Measurements from ENCODE around the gene COL16A1.

Gene COL16A1

GRCh38 chr1:31705080-31705866 lies 1.5 kb upstream of the COL16A1 start:
- DNase-seq, result no peak

- no peak for DNase-seq
These were observed 658 bp upstream of the COL16A1 start for GRCh38 chr1:31704271-31705079.

GRCh38 chr1:31702836-31703404 lies 897 bp downstream of the COL16A1 start:
- DNase-seq, result no peak

- DNase-seq, result no peak
These were observed 2.6 kb downstream of the COL16A1 start for GRCh38 chr1:31701091-31701736.

- DNase-seq, result no peak
These were observed 3.2 kb downstream of the COL16A1 start for GRCh38 chr1:31700468-31701090.

GRCh38 chr1:31699341-31699891 lies 4.4 kb downstream of the COL16A1 start:
- DNase-seq, result no peak

GRCh38 chr1:31697369-31697984 lies 6.3 kb downstream of the COL16A1 start:
- DNase-seq, result no peak

GRCh38 chr1:31696242-31696641 lies 7.6 kb downstream of the COL16A1 start:
- DNase-seq, result no peak

GRCh38 chr1:31695327-31695726 lies 8.5 kb downstream of the COL16A1 start:
- no peak for DNase-seq

GRCh38 chr1:31694964-31695313 lies 8.9 kb downstream of the COL16A1 start:
- DNase-seq, result no peak

- no peak for DNase-seq
These were observed 9.5 kb downstream of the COL16A1 start for GRCh38 chr1:31694069-31694963.

GRCh38 chr1:31693231-31693630 lies 10.6 kb downstream of the COL16A1 start:
- no peak for DNase-seq

GRCh38 chr1:31691951-31692350 lies 11.9 kb downstream of the COL16A1 start:
- DNase-seq, result no peak

GRCh38 chr1:31691446-31691845 lies 12.4 kb downstream of the COL16A1 start:
- no peak for DNase-seq

- DNase-seq, result no peak
These were observed 12.9 kb downstream of the COL16A1 start for GRCh38 chr1:31690921-31691320.

GRCh38 chr1:31689854-31690253 lies 14.0 kb downstream of the COL16A1 start:
- no peak for DNase-seq

- DNase-seq, result no peak
These were observed 14.4 kb downstream of the COL16A1 start for GRCh38 chr1:31689379-31689778.

- DNase-seq, result no peak
These were observed 15.4 kb downstream of the COL16A1 start for GRCh38 chr1:31688233-31688918.

- DNase-seq, result no peak
These were observed 16.2 kb downstream of the COL16A1 start for GRCh38 chr1:31687601-31688000.

GRCh38 chr1:31685795-31686194 lies 18.0 kb downstream of the COL16A1 start:
- no peak for DNase-seq
